HG03342 (cell line): Measurements from ENCODE around the gene RPL19.

Source experiments
- ATAC-seq: cut with Tn5 transposase; IDR thresholded peaks from one replicate; pipeline ENCODE4 v1.9.1; 2021; ENCODE audit warnings: mild to moderate bottlenecking, moderate library complexity; ENCODE audit not compliant: unreplicated experiment

RPL19 gene

GRCh38 chr17:39171933-39172332 lies 28.1 kb upstream of the RPL19 start:
- no peak for ATAC-seq

- no peak for ATAC-seq
Observed at GRCh38 chr17:39173080-39173479, 27.0 kb upstream of the RPL19 start.

GRCh38 chr17:39173526-39174274 lies 26.4 kb upstream of the RPL19 start:
- no peak for ATAC-seq

GRCh38 chr17:39174920-39175694 lies 25.0 kb upstream of the RPL19 start:
- no peak for ATAC-seq

- ATAC-seq: no peak
Observed at GRCh38 chr17:39175695-39176093, 24.4 kb upstream of the RPL19 start.

GRCh38 chr17:39177256-39177655 lies 22.8 kb upstream of the RPL19 start:
- ATAC-seq: no peak

- no peak for ATAC-seq
Observed at GRCh38 chr17:39178536-39178935, 21.5 kb upstream of the RPL19 start.

- no peak for ATAC-seq
Observed at GRCh38 chr17:39181303-39181702, 18.8 kb upstream of the RPL19 start.

- no peak for ATAC-seq
Observed at GRCh38 chr17:39183045-39183444, 17.0 kb upstream of the RPL19 start.

GRCh38 chr17:39183720-39184119 lies 16.4 kb upstream of the RPL19 start:
- no peak for ATAC-seq

- ATAC-seq: no peak
Observed at GRCh38 chr17:39186481-39187002, 13.5 kb upstream of the RPL19 start.

- no peak for ATAC-seq
Observed at GRCh38 chr17:39187152-39187830, 12.8 kb upstream of the RPL19 start.

- no peak for ATAC-seq
Observed at GRCh38 chr17:39191750-39192510, 8.2 kb upstream of the RPL19 start.

GRCh38 chr17:39192901-39193300 lies 7.2 kb upstream of the RPL19 start:
- no peak for ATAC-seq

- no peak for ATAC-seq
Observed at GRCh38 chr17:39193346-39193745, 6.7 kb upstream of the RPL19 start.

- ATAC-seq: no peak
Observed at GRCh38 chr17:39194089-39194984, 5.7 kb upstream of the RPL19 start.

GRCh38 chr17:39194985-39195524 lies 5.0 kb upstream of the RPL19 start:
- no peak for ATAC-seq

- no peak for ATAC-seq
Observed at GRCh38 chr17:39195568-39196160, 4.4 kb upstream of the RPL19 start.

GRCh38 chr17:39196241-39196807 lies 3.8 kb upstream of the RPL19 start:
- ATAC-seq: no peak
